ENCODE measurements around the gene MAGI2. TPM values are rescaled to one million over a fixed set of nuclear protein-coding genes. Genes with fewer than 3 reads are reported as not detected.

Gene MAGI2
- total RNA-seq, 1 donor from 2014 or later = 0.38 TPM

DNA sequence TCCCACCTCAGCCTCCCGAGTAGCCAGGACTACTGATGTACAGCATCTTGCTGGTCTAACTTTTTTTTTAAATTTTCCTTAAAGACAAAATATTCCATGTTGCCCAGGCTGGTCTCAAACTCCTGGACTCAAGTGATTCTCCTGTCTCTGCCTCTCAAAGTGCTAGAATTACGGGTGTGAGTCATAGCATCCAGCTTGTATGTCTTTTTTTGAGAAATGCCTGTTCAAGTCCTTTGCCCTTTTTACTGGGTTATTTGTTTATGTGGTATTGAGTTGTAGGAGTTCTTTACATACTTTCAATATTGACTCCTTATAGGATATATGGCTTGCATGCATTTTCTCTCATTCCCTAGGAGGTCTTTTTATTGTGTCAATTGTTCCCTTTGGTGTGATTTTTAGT, 486.4 kb downstream of the MAGI2 start:
- CTCF ChIA-PET = no interaction called here

DNA sequence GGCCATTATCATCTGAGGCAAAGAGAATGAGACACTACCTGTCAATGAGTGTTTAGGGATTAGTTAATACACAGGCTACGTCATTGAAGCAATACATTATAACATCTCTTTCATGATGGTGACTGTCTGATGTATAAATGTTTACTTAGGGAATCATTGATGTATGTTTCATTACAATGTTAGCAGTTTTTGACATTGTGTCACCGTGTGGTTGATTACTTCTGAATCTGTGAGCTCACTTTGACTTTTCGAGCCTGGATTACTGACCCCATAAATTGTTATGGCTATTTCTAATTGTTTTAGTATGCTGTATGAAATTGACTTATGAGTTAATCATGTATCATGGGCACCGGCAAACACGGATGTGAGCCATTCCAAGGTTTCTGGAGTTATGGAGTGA, 494.0 kb downstream of the MAGI2 start:
- intact Hi-C loops (cut with micrococcal nuclease) = no loop called here
- no peaks in the 10 kb centered on the region for H3K9me3 Mint-ChIP-seq
- CTCF ChIA-PET = no interaction called here
- H3K36me3 Mint-ChIP-seq (ENCODE audit: low read depth) = no peaks in the 10 kb centered on the region
- no peaks in the 10 kb centered on the region for H3K4me1 Mint-ChIP-seq
- DNase-seq = no peak
- H3K4me3 Mint-ChIP-seq = no peak overlapping the region
- no peaks in the 10 kb centered on the region for H3K27me3 Mint-ChIP-seq
- H3K27ac Mint-ChIP-seq = no peak overlapping the region
- TF ChIP-seq, protein P1, sequence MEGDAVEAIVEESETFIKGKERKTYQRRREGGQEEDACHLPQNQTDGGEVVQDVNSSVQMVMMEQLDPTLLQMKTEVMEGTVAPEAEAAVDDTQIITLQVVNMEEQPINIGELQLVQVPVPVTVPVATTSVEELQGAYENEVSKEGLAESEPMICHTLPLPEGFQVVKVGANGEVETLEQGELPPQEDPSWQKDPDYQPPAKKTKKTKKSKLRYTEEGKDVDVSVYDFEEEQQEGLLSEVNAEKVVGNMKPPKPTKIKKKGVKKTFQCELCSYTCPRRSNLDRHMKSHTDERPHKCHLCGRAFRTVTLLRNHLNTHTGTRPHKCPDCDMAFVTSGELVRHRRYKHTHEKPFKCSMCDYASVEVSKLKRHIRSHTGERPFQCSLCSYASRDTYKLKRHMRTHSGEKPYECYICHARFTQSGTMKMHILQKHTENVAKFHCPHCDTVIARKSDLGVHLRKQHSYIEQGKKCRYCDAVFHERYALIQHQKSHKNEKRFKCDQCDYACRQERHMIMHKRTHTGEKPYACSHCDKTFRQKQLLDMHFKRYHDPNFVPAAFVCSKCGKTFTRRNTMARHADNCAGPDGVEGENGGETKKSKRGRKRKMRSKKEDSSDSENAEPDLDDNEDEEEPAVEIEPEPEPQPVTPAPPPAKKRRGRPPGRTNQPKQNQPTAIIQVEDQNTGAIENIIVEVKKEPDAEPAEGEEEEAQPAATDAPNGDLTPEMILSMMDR (IDR thresholded peaks at IDR 0.05) = no peak
- no peak for ATAC-seq (ENCODE audit: low read depth)
- POLR2A ChIA-PET = no interaction called here

More for the DNA sequence above, 486.4 kb downstream of the MAGI2 start:
- DNase-seq (no peak), ATAC-seq (ENCODE audit: low read depth) (no peak)
- intact Hi-C loops (cut with micrococcal nuclease) = no loop called here
- POLR2A ChIA-PET = no interaction called here
- TF ChIP-seq, protein P1 (IDR thresholded peaks at IDR 0.05) = no peak
- H3K36me3 Mint-ChIP-seq (ENCODE audit: low read depth) = no peaks in the 10 kb centered on the region
- H3K4me1 Mint-ChIP-seq = no peaks in the 10 kb centered on the region
- H3K4me3 Mint-ChIP-seq = no peak overlapping the region
- no peaks in the 10 kb centered on the region for H3K9me3 Mint-ChIP-seq
- H3K27me3 Mint-ChIP-seq = no peaks in the 10 kb centered on the region
- no peak overlapping the region for H3K27ac Mint-ChIP-seq

DNA sequence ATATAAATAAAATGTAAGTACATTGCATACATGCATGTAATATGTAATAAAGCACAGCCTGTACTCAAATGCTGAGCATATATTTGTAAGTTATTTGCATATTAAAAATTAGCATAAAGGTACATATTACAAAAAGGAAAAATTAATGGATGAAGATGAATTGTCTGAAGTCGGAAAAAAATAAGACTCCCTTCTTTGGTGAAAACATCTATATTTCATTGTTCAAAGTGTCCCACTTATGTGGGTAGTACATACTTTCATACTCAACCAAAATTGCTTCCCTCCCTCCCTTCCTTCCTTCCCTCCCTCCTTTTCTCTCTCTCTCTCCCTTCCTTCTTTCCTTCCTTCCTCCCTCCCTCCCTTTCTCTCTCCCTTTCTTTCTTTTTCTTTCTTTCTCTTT, 498.1 kb downstream of the MAGI2 start:
- ChIA-PET CTCF (no interaction called here), POLR2A (no interaction called here)
- TF ChIP-seq, protein P1 (IDR thresholded peaks at IDR 0.05) = no peak
- no peaks in the 10 kb centered on the region for H3K4me1 Mint-ChIP-seq
- no peaks in the 10 kb centered on the region for H3K36me3 Mint-ChIP-seq (ENCODE audit: low read depth)
- no peak overlapping the region for H3K4me3 Mint-ChIP-seq
- no peak for DNase-seq
- H3K27me3 Mint-ChIP-seq = no peaks in the 10 kb centered on the region
- no peak for ATAC-seq (ENCODE audit: low read depth)
- no peak overlapping the region for H3K27ac Mint-ChIP-seq
- intact Hi-C loops (cut with micrococcal nuclease) = no loop called here
- H3K9me3 Mint-ChIP-seq = peaks cover 2% of the 10 kb centered on the region

DNA sequence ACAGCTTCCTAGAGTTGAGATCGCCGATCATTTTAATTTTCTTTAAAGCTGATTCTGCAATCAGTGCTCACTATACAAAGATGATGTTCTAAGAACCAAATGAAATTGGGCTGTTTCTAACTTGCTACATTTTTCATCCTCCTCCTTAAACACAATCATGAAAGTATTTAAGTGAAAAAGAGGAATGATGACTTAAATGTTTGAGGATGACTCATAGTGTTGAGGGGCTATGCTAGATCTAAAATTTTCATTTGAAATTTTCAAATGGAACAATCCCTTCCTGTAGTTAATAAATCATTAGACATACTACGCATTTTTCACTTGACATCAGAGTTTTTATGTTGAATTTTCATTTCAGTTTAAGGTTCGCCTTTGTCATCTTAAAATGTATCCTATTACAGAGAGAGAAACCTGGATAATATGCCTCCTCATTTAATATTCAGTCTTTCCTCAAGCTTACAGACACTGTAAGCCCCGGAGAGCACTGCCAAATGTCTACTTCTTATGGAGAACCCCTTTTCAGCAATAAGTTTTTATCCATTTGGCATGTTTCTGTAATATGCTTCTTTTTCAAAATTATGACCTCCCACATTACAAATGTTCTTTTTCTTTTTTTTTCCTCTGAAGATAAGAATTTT, 499.6 kb downstream of the MAGI2 start:
- Mint-ChIP-seq H3K4me3 (no peak overlapping the region), H3K27me3 (no peaks in the 10 kb centered on the region), H3K36me3 (ENCODE audit: low read depth) (no peaks in the 10 kb centered on the region), H3K9me3 (peaks cover 2% of the 10 kb centered on the region), H3K4me1 (no peaks in the 10 kb centered on the region), H3K27ac (no peak overlapping the region)
- DNase-seq (no peak), ATAC-seq (ENCODE audit: low read depth) (no peak)
- TF ChIP-seq, protein P1 (IDR thresholded peaks at IDR 0.05) = no peak
- CTCF ChIA-PET = no interaction called here
- POLR2A ChIA-PET = no interaction called here
- intact Hi-C loops (cut with micrococcal nuclease) = no loop called here

DNA sequence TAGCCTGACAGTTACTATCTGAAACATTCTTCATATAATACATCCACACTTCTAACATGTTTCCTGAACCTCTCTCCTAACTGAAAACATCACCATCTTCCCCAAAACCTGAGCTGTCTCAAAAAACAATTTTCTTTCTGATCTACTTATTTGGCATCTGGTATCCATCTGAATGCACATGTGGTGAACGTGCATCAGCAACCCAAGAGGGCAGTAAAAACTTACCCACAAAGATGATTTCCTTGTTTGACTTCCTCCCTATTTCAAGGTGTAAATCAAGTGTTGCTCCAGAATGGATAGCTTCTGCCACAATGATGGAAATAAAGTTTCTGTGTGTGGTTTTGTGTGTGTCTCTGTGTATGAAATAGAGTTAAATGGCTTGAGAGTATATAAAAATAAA, 500.4 kb downstream of the MAGI2 start:
- POLR2A ChIA-PET = no interaction called here
- no peak for ATAC-seq (ENCODE audit: low read depth)
- H3K36me3 Mint-ChIP-seq (ENCODE audit: low read depth) = no peaks in the 10 kb centered on the region
- intact Hi-C loops (cut with micrococcal nuclease) = no loop called here
- peaks cover 2% of the 10 kb centered on the region for H3K9me3 Mint-ChIP-seq
- H3K4me3 Mint-ChIP-seq = no peak overlapping the region
- CTCF ChIA-PET = no interaction called here
- no peak overlapping the region for H3K27ac Mint-ChIP-seq
- no peaks in the 10 kb centered on the region for H3K4me1 Mint-ChIP-seq
- no peaks in the 10 kb centered on the region for H3K27me3 Mint-ChIP-seq
- TF ChIP-seq, protein P1 (IDR thresholded peaks at IDR 0.05) = no peak
- no peak for DNase-seq

All from activated B cell treated with CpG ODN at 0.5 μM for 24 hours (primary cell).